Endothelial cell of hepatic sinusoid (primary cell): Measurements from ENCODE around the gene DUSP7.

Source experiments
- in situ Hi-C: cut with HindIII; loops from 2 replicates; pipeline ENCODE4 v1.10.0; 2017; ENCODE audit warnings: low sequenced_read_pairs

The DUSP7 gene

DNA sequence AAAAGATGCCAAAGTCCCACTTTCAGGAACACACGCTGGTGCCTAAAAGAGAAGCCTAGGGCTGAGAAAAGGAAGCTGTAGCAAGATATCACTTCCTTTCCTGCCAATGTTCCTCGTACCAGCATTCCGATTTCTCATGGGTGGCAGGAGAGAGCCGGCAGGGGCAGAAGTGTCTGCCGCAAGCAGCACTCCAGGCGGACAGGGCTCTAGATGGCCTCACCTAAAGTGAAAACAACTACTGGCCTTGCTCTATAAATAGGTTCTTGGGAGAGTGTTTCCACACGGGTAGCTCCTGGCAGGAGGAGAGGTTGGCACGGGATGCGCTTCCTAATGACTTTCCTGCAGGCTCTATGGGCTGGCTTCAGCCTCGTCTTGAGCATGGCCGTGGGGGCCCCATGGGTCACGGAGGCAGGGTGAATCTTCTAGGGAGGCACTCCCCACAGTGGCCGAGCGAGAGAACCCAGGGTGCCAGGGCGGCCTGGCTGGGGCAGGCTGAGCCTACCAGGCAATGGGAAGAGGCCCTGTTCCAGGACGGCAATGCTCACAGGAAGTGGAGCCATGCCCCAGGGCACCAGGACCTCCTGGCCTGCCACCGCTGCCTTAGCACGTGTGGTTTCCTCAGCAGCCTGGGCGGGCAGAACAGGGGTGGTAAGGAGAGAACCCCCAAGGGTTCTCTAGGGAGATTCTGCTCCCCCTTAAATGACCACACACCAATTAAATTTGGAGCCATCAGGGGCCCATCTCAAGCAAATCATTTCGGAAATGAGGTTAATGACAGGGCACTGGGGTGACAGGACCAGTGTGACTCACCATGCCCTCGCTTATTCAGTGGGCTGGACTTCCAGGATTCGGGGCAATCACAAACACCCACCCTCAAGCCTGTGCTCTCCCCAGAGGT, 14.6 kb upstream of the DUSP7 start:
- in situ Hi-C loops, result no loop called here

DNA sequence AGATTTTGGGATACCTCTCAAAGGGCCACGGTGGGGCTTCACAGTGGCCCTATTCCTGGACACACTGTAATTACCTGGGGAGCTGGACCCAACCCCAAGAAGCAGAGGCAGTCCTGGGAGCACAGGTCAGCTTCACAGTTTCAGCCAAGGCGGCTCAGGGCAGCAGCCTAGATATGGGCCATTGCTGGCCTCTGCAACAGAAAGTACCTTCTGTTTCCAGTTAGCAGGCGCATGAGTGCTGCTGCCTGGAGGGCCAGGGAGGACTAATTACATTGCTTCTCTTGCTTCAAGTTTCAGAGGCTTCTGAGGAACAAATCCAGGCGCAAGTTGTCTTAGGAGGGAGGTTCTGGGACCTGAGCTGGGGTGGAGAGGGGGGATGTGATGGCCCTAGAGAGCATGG, 13.5 kb upstream of the DUSP7 start:
- in situ Hi-C loops, result no loop called here

DNA sequence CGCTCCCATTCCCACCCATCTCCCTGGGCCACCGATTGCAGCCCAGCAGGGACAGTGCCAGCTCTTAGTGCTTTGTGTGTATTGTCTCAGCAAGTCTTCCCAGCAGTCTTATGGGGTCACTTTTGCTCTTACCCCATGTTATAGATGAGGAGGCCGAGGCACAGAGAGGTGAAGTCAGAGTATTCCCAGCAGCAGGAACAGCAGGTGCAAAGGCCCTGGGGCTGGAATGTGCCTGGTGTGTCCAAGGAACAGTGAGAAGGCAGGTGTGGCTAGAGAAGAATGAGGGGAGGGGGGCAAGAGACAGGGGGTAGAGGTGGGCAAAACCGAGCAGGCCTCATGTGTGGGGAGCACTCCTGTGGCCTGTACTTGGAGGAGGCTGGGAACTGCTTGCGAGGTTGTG, 12.8 kb upstream of the DUSP7 start:
- in situ Hi-C loops, result no loop called here

DNA sequence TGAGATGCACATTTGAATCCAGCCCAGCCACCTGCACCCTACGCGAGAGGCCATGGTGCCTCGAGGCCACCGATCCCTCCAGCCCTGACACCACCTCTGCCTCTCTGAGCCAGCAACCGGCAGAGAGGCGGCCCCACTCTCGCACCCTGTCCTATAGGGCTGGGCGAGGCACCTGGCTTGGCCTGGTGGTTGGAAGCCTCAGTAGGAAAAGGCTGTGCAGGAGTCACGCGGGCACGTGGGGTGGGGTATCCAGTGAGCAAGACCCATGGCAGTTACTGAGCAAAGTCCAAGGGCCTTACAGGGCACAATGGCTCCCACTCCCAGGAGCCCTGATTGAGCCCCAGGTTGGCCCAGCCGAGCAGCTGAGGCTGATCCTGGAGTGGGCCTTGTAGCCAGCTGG, 12.4 kb upstream of the DUSP7 start:
- in situ Hi-C loops, result no loop called here

DNA sequence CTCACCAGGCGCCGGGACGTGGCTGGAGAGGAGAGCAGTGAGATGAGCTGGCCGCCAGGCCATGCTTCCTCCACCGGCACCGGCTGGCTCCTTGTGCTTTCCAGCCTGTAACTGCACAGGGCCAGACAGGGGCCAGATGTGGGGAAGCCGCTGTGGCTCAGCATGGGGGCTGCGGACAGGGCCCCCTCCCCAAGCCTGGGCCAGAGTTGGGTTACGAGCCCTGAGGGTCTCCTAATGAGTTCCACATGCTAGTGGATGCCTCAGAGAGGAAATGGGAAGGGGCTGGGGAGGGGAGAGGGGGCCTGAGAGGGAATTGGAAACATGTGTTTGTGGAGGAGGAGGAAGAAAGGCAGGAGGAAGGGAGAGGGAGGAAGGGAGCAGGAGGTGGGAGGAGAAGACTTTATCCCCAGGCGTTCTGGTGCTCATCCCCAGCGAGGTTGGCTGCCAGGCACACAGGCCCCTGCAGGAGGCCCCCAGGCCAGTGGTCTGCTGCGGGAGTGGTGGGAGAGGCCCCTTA, 11.7 kb upstream of the DUSP7 start:
- in situ Hi-C loops, result no loop called here

DNA sequence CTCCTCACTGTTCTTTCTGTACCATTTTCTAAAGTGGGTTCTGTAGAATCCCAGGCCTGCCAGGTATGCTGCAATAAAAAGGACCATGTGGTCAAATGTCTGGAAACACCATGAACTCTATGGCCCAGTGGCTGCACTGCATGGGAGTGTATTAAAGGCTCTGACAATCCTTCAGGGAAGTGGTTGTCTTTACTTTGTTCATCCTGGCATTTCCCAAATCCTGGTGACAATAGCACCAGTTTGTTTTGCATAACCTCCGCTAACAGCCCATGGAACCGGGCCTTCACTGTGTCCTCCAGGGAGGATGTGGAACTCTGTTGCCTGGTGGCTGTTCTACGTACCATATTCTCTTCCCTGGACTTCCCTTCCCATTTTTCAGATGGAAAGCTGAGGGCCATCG, 11.2 kb upstream of the DUSP7 start:
- in situ Hi-C loops, result no loop called here

DNA sequence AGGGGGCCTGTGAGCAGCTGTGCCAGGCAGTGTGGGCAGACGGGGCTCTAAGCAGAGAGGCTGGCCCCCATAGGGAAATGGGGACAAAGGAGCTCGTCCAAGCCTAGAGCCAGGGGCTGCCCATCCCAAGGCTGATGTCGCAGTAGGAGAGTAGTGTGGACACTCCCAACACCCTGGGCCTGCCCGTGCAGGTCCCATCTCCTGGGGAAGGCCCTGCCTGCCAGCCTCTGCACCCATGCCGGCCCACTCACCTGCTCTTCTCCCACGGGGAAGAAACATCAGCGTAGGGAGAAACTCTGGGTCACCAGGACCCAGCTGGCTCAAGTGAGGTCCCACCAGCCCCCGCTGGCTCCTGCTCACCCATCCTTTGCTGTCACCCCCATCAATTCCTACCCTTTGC, 10.7 kb upstream of the DUSP7 start:
- in situ Hi-C loops, result no loop called here

DNA sequence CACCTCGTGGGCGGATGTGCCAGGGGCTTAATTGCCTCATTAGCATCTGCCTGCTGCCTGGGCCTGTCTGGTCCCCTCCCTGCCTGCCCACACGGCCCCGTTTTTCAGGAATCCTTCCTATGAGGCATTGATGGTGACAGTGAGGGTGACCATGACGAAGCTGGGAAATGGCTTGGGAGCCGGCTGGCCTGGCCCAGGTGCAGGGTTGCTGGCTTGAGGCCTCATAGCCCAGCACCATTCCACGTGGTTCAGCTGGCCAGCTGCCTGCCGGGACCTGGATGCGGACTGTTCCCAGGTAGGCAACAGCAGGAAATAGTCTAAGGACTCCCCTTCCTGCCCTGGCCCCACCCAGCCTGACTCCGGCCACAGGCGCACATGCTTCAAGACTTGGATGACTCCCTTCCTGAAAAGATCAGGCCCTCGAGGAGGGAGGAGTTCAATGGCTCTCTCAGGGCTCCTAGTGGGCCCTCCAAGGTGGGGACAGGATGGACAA, 8.9 kb upstream of the DUSP7 start:
- in situ Hi-C loops, result no loop called here

DNA sequence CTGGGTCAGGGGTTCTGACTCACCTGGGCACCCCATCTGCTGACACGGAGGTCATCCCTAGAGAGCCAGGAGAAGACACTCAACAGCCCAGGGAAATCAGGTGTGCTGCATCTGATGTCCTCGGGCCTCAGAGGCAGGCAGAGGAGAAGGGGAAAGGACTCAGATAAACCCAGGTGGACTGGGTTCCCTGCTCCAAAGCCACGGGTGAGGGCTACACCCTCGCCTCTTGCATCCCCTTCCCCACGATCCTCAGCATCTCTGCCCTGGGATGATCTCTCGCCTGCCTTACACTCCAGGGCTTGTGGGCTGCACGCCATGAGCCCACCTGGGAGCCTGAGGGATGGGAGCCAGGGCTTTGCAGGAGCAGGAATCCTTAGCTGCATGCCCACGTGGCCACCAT, 8.2 kb upstream of the DUSP7 start:
- in situ Hi-C loops, result no loop called here

DNA sequence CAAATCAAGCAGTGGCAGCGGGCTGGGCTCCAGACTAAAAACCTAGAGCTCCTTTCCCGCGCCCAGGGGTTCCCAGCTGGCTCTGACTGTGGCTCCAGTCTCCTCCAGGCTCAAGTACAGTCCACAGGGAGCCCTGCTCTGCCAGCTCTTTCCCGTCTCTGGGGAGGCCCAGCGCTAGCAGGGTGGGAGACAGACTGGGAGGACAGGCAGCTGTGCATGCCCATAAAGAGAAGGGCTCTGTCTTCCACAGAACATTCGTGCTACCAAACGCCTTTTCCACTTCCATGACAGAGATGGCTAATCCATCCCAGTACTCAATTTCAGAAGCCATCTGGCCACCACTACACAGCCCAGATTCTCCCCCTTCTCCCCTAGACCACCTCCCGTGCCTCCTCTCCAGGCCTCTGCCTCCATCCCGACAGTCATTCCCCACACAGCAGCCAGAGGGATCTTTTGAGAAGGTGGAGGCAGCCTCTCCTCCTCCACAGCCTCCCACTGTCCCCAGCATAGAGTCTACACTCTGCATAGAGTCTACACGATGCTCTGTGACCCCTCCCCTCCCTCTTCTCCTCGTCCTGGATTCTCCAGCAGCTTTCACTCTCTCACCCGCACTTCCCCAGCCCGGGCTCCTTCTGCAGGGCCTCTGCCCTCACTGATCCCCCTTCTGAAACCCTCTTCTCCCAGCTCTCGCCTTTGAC, 6.8 kb upstream of the DUSP7 start:
- in situ Hi-C loops, result no loop called here

DNA sequence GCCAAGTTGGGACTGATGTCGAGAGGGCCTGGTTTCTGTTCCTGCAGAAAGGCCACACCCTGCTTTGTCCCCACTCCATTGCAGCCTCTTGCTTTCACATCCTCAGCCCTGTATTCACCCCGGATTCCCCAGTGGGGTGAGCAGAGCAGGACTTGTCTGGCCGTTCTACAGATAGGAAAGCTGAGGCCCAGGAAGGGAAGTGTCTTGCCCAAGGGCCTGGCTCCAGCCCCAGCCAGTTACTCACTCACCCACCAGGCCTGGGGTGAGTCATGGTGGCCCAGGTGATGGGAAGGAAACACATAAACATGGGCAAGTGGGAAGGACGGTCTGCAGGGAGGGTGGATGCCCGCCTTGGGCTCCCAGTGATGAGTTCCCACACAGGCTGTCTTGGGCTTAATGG, 6.1 kb upstream of the DUSP7 start:
- in situ Hi-C loops, result no loop called here

DNA sequence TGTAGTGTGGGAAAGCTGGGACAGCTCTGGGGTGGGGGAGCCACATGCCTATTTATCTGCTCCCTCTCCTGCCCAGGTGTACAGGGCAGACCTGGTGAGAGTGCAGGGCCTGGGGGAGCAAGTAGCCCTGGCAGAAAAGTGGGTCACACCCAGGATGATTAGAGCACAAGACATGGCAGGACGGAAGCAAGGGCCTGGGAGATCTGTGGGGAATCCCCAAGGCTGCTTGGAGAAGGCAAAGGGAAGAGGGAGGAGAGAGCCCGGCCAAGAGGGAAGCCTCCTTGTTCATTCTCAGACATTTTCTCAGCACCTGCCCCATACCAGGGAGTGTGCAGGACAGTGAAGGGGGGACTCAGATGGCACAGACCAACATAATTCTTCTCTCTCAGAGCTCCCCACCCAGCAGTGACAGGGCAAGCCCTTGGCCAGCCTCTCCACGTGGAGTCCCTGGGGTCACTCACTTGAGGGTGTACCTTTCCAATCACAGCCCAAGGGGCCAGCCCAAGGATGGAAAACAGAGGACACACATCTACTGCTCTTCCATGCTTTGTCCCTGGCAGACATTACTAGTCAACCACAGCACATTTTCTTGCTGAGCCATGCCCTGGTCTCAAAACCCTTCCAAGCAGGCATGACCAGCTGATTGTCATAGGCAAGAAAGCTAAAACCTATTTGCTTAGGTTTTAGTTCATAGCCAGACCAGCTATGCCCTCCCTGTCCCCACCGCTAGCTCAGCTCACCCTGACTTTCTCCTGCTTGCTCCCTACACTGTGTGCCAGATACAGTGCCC, 4.9 kb upstream of the DUSP7 start:
- in situ Hi-C loops, result no loop called here

DNA sequence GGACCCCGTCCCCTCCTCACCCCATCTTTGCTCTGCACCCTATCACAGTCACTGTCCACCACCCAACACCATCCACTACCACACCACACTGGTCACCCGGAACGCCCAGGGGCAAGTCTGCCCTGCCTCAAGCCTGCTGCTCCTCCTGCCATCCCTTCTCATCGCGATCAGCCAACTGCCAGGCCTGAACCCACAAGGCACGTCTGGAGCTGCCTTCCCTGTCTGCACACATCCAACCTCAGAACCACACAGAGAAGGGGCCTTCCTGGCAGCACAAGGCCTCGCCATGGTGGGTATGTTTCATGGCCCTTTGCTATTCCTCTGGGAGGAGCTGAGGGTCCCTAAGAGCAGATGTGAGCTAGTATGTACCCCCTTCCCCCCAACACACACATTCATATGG, 3.4 kb upstream of the DUSP7 start:
- in situ Hi-C loops, result no loop called here

DNA sequence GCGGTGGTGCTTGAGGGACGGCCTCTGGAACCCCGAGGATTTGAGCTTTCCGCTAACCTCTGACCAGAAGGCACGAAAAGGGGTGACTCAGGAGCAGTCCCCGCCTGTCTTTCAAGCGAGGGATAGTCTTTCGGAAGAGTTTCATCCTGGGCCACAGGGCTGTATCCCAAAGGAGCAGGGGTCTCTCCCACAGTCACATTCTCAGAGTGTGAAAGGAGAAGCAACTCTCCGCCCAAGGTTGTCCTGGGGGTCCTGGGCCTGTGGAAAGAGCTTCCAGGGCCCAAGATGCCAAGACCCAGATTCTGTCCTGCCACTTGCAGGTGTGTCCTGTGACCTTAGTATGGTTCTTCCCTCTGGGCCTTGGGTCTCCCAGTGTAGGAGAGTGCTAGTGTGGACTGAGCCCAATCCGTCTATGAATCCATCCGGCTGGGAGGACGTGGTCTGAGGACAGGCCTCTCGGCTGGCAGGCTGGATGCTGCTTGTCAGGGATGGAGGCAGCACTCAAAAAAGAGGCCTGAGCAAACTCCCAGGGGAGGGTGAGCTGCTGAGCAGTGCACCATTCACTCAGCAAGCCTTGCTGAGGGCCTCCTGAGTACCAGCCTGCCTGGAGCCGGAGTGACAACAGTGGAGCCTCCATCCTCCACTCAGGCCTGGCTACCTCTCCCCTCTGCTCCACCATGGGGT, 1.6 kb upstream of the DUSP7 start:
- in situ Hi-C loops, result no loop called here

DNA sequence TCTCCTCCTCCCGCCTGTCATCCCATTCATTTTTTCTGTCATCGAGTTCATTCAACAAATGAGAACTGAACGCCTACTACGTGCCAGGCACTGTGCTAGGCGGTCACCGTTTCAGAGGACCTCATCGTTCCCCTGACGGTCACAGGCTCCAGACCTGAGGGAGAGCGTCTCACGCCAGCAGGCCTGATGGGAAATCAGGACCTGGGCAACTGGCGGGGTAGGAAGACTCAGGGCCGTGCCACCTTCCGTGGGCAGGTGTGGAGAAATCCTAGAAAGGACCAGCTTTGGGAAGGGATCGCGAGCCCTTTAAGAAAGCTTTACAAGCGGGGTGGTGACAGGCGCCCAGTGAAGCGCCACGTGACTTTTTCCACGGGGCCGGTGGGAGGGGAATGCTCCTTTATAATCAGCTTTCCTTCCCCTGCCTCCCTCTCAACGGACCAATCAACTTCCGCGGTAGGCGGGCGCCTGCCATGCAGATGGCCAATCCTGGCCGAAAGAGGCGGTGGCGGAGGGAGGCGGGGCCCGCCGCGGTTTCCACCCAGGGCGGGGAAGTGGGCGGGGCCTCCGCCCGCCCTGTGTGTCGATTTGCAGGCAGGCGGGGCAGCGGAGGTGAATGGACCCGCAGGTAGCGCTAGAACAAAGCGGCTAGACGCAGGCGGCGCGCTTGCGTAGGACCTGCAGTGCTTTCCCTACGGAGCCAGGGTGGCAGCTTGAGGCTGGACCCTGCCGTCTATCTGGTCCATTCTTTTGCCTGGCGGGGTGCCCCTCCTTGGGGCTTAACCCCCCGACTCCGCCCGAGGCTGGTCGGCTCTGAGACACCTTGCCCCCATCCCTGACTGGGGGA, 819 bp upstream of the DUSP7 start:
- in situ Hi-C loops, result no loop called here

DNA sequence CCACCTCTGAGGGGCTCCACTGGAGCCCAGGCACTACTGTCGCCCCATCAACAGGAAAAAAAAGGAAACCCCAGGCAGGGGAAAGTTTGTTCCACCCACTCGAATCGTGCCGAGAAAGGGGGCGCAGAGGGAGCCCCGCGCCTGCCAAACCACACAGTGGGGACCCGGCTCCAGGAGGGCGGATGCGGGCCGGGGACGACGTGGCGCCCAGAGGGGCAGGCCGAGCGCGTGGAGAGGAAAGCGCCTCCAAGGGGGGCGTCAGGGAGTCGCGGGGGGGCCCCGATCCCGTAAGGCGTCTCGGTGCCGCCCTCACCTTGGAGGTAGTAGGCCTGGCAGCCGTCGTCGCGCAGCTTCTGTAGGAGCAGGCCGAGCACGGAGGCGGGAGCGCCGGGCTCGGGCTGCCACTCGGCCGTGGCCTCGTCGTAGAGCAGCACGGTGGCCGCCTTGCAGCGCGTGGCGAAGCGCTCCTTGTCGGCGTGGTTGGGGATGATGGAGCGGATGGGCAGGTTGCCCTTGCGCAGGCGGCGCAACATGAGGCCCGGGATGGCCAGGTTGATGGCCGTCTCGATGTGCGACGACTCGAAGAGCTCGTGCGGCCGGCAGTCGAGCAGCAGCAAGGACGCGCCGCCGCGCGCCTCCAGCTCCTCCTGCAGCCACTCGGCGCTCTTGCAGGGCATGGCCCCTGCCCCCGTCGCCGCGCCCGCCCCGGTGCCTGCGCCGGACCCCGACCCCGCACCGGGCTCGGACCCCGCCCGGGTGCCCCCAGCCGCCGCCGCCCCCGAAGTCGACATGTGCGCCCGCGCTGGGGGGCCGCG, 627 bp downstream of the DUSP7 start:
- in situ Hi-C loops, result no loop called here

DNA sequence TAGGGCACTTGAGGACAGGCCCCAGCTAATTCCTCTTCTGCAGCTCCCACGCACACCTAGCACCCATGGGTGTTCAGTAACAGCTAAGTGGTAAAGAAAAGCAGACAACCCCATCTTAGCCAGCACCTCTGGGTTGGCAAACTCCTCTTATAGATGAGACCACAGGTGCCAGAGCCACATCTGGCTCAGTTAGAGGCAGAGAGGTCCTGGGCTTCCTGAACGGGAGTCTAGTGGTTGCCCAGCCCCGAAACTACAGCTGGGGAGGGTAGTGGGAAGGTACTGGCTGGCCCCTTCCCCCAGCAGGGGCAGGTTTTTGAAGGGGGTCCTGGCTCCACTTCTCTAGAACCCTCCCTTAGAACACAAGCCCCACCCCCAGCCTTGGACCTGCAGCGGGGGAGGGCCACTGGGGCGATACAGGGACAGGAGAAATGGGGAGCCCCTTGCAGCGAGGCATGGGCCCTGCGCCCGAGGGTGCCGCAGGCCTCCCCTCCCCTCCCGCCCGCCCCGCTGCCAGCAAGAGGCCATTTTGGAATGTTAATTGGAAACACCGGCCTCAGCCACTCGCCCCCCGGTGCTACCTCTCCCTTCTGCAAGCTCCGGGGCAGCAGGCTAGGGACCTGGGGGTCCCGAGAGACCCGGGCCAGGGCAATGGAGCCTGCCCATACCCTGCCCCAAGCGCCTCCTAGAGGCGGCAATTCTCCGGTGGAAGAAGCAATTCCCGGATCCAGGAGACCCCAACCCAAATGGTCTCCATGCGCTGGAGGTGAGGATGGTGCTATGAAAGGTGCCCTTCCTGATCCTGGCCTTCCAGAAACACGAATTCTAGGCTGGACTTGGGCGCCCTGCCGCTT, 1.5 kb downstream of the DUSP7 start:
- in situ Hi-C loops, result no loop called here
